Umbilical cord (tissue), 2 donors: ENCODE data around the gene GLCE. TPM values are rescaled to one million over a fixed set of nuclear protein-coding genes. Genes with fewer than 3 reads are reported as not detected.
"Not testable (repeated sequence)": the region's sequence is repeated elsewhere in the genome, so short reads cannot be mapped to it uniquely, and the experiment has no call there.

Source experiments
- DNase-seq: peaks from one replicate; pipeline ENCODE4 v3.0.0-alpha.2; 2015; ENCODE audit warnings: low spot score
- total RNA-seq: library from RNA; depleted of rRNA; stranded (reverse); fragments of >200 nt; gene quantifications from one replicate; pipeline ENCODE4 v1.2.3, GENCODE V29; 2014; ENCODE audit warnings: low replicate concordance; ENCODE audit not compliant: insufficient read depth

The GLCE gene
- total RNA-seq, 1 donor from 2014 or later = 33.5 TPM

GRCh38 chr15:69158843-69159240, 1.6 kb upstream of the GLCE start:
- DNase-seq = no peak

- DNase-seq = no peak
Observed at GRCh38 chr15:69159805-69160140, 662 bp upstream of the GLCE start.

- DNase-seq = peak; percentile 52
Observed at GRCh38 chr15:69161079-69161877, 843 bp downstream of the GLCE start.

- DNase-seq = no peak
Observed at GRCh38 chr15:69161878-69162213, 1.4 kb downstream of the GLCE start.

- DNase-seq = no peak
Observed at GRCh38 chr15:69163141-69163669, 2.8 kb downstream of the GLCE start.

GRCh38 chr15:69164807-69165636, 4.6 kb downstream of the GLCE start:
- no peak for DNase-seq

DNA sequence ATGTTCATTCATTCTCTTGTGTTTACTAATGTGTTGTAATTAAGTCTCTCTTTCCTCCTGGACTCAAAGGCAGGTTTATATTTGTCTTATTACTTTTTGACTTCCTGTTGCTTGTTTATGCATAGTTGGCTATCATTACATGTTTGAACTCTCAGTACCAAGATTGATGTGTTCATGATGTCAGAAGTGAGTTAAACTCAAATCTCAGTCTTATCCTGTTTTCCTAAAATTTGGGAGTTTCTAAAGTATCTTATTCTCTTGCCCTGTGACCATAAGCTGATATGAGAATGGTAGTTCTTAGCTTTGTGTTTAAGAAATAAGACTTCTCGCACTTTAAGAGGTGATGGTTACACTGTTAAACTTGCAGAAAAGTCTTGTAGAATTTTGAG, 5.2 kb downstream of the GLCE start:
- DNase-seq = no peak

GRCh38 chr15:69167218-69167846, 6.9 kb downstream of the GLCE start:
- peak; percentile 37 for DNase-seq

- DNase-seq = not testable (repeated sequence)
Observed at GRCh38 chr15:69168361-69168760, 7.9 kb downstream of the GLCE start.

GRCh38 chr15:69169540-69169939, 9.1 kb downstream of the GLCE start:
- DNase-seq = not testable (repeated sequence)

- DNase-seq = no peak
Observed at GRCh38 chr15:69170597-69170996, 10.2 kb downstream of the GLCE start.

- DNase-seq = no peak
Observed at GRCh38 chr15:69172847-69173246, 12.4 kb downstream of the GLCE start.

DNA sequence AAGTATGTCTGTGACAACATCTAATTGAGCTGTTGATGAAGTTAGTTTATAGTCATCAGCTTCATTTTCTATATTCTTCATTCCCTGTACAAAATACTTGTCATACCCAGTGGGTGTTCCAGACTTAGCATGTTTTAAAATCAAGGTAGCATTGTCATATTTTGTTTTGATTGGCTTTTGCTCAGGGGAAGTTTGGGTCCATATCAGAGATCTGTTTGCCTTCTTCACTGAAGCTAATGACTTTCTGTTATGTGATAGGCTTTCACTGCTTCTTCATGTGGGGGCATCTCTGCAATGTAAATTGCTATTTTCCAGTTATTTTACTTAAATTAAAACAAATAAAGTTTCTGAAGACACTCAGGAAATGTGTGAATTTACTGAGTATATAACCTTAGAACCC, 15.1 kb downstream of the GLCE start:
- DNase-seq = no peak

DNA sequence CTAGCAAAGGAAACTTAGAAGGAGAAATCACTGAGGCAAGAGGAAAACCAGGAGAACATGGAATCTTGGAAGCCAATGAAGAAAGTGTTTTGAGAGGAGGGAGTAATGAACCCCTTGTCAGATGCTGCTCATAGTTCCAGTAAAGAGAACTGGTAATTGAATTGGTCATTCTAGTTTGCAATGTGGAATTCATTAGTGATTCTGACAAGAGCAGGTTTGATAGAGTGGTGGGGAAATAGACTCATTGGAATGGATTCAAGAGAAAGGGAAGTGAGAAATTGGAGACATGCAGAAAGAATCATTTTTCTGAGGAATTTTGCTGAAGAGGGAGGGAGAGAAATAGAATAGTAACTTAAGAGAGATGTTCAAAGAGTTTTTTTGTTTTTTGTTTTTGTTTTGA, 21.0 kb downstream of the GLCE start:
- DNase-seq = no peak

DNA sequence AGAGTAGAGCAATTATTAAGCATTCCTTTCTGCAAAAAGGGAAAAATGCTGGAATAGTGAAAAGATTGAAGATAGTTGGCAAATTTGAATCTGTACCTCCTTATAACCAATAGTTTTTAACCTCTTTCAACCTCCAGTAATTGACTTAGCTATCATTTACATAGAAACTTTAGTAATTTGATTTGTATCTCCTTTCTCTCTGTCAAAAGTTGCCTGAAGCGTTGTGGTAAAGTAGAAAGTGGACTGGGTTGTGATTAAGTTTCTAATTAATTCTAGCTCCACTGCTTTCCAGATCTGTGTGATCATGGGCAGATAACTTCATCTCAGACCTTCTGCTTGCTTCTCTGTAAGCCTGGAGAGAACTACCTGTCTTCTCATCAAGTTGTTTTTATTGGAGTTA, 24.8 kb downstream of the GLCE start:
- no peak for DNase-seq

- DNase-seq = no peak
Observed at GRCh38 chr15:69185706-69186105, 25.3 kb downstream of the GLCE start.

DNA sequence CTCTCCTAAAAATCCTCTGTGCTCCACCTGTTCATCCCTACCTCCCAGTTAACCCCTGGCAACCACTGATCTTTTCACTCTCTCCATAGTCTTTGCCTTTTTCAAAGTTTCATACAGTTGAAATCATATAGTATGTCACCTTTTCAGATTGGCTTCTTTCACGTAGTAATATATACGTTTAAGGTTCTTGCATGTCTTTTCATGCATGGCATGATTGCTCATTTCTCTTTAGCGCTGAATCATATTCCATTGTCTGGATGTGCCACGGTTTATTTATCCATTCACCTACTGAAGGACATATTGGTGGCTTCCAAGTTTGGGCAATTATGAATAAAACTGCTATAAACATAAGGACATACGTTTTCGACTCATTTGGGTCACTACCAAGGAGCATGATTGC, 28.7 kb downstream of the GLCE start:
- no peak for DNase-seq

DNA sequence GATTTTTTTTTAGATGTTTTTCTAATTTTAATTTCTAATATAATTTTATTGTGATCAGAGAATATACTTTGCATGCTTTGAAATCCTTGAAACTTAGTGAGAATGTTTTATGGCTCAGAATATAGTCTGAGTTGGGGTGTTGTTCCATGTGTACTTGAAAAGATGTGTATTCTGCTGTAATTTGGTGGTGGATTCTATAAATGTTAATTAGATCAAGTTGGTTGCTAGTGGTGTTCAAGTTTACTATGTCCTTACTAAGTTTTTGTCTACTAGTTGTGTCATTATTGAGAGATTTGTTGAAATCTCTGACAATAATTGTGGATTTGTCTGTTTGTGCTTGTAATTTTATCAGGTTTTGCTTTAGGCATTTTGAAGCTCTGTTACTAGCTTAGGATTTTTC, 29.7 kb downstream of the GLCE start:
- no peak for DNase-seq

DNA sequence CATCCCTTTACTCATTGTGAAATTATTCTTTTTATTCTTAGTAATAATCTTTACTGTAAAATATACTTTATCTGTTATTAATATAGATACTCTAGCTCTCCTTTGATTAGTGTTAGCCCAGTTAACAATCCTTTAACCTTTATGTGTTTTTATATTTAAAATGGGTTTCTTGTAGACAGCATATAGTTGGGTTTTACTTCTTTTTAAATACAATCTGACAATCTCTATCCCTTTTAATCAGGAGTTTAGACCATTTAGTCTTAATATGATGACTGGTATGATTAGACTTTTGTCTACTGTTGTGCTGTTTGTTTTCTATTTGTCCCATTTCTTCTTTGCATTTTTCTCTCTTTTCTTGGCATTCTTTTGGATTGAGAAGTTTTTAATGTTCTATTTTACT, 30.1 kb downstream of the GLCE start:
- DNase-seq = no peak

GRCh38 chr15:69194025-69194827, 33.8 kb downstream of the GLCE start:
- DNase-seq = peak; percentile 71

DNA sequence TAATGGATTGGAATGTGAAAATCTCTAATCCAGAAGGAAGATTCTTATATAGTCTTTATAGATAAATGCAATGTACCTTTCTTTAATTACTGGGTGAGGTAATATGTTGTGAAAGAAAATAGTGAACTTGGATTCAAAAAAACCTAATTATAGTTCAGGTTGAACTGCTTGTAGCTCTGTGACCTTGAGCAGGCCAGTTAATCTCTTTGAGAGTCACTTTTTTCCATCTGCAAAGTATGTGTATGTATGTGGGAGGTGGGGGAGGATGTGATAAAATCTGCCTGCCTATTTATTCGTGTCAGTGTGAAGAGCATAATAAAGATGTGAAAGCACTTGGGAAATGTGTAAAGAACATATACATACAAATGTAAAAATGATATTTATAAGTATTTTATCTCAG, 34.4 kb downstream of the GLCE start:
- DNase-seq = no peak
